SKM-1 treated with dmso at 0.1 percent for 144 hours (cell line): ENCODE measurements around the gene FAM72D.
"Not testable (repeated sequence)": the region's sequence is repeated elsewhere in the genome, so short reads cannot be mapped to it uniquely, and the experiment has no call there.

ENCODE experiments used
- DNase-seq: peaks from one replicate; lab custom pipeline; 2025; ENCODE audit not compliant: unreplicated experiment; lab: John Stamatoyannopoulos, UW

Gene FAM72D

GRCh38 chr1:145095284-145096057 is at the start of gene FAM72D, which contains the start of gene SRGAP2B:
Gene FAM72D (plus strand): TSS chr1:145095974. CDS start chr1:145096848, 874 bp downstream.
Gene SRGAP2B (minus strand): TSS chr1:145095328. CDS start chr1:145092901, 2,427 bp downstream.
- DNase-seq: not testable (repeated sequence)

GRCh38 chr1:145047553-145047952 is 48.2 kb upstream of the FAM72D start:
- not testable (repeated sequence) for DNase-seq

- DNase-seq: not testable (repeated sequence)
Measured at GRCh38 chr1:145048181-145048856, 47.5 kb upstream of the FAM72D start.

- not testable (repeated sequence) for DNase-seq
Measured at GRCh38 chr1:145052019-145052776, 43.6 kb upstream of the FAM72D start.

- not testable (repeated sequence) for DNase-seq
Measured at GRCh38 chr1:145053428-145053827, 42.3 kb upstream of the FAM72D start.

GRCh38 chr1:145055217-145055760 is 40.5 kb upstream of the FAM72D start:
- not testable (repeated sequence) for DNase-seq

- DNase-seq: not testable (repeated sequence)
Measured at GRCh38 chr1:145058184-145058583, 37.6 kb upstream of the FAM72D start.

GRCh38 chr1:145063285-145063684 is 32.5 kb upstream of the FAM72D start:
- not testable (repeated sequence) for DNase-seq

- not testable (repeated sequence) for DNase-seq
Measured at GRCh38 chr1:145063941-145064648, 31.7 kb upstream of the FAM72D start.

- DNase-seq: not testable (repeated sequence)
Measured at GRCh38 chr1:145065194-145065826, 30.5 kb upstream of the FAM72D start.

GRCh38 chr1:145066486-145066885 is 29.3 kb upstream of the FAM72D start:
- not testable (repeated sequence) for DNase-seq

GRCh38 chr1:145071569-145071968 is 24.2 kb upstream of the FAM72D start:
- not testable (repeated sequence) for DNase-seq

- not testable (repeated sequence) for DNase-seq
Measured at GRCh38 chr1:145074021-145074559, 21.7 kb upstream of the FAM72D start.

- DNase-seq: not testable (repeated sequence)
Measured at GRCh38 chr1:145076877-145077276, 18.9 kb upstream of the FAM72D start.

GRCh38 chr1:145077872-145078786 is 17.6 kb upstream of the FAM72D start:
- not testable (repeated sequence) for DNase-seq

- DNase-seq: not testable (repeated sequence)
Measured at GRCh38 chr1:145078787-145079370, 16.9 kb upstream of the FAM72D start.

GRCh38 chr1:145079737-145080136 is 16.0 kb upstream of the FAM72D start:
- not testable (repeated sequence) for DNase-seq

GRCh38 chr1:145080193-145080592 is 15.6 kb upstream of the FAM72D start:
- not testable (repeated sequence) for DNase-seq
